GM10266 (cell line): ENCODE results near the gene GALK1.
A peak's percentile ranks its signal among the peaks of the same experiment; 100 is the strongest.

Experiments
- DNase-seq: peaks from one replicate; pipeline ENCODE4 v3.0.0; 2012; ENCODE audit errors: extremely low spot score
- CTCF ChIP-seq: IDR thresholded peaks from 2 replicates; pipeline ENCODE4 v1.5.1; 2012; ENCODE audit warnings: mild to moderate bottlenecking, low read depth; ENCODE audit not compliant: control insufficient read depth, insufficient read depth; ENCODE audit errors: missing control alignments

Gene GALK1

GRCh38 chr17:75720656-75721462 is 44.1 kb downstream of the GALK1 start, which contains the start of gene ITGB4:
Gene ITGB4, plus strand, starts transcription at chr17:75721459. Its CDS starts 3,245 bp downstream, at chr17:75724704.
- peak; percentile 19 for TF ChIP-seq CTCF
- DNase-seq, result peak; percentile 89

DNA sequence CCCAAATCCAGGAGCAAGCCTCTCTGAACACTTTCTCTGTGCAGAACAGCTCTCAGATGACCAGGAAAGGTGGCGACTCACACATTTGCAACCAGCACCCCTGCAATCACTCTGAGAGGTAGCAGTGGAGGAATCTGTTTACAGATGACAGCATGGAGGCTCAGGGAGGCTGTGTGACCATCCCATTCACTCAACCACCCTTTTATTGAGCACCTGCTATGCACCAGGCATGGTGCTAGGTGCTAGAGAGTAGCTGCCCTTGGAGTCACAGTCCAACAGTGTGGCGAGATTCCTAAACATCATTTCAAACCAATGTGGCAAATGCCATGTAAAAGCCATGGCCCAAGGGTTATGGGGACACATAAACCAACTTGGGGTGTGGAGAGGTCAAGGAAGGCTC is 45.3 kb downstream of the GALK1 start:
- DNase-seq, result no peak
- no peak for TF ChIP-seq CTCF

GRCh38 chr17:75712446-75712845 is 52.5 kb downstream of the GALK1 start:
- no peak for TF ChIP-seq CTCF
- DNase-seq, result no peak
